Measurements from ENCODE around the gene EIPR1.

The EIPR1 gene

GRCh38 chr2:3377612-3378432 lies at the start of gene EIPR1:
Gene EIPR1 (minus strand): TSS chr2:3377818. CDS start chr2:3377689, 129 bp downstream.
- peak; percentile 95 for DNase-seq

DNA sequence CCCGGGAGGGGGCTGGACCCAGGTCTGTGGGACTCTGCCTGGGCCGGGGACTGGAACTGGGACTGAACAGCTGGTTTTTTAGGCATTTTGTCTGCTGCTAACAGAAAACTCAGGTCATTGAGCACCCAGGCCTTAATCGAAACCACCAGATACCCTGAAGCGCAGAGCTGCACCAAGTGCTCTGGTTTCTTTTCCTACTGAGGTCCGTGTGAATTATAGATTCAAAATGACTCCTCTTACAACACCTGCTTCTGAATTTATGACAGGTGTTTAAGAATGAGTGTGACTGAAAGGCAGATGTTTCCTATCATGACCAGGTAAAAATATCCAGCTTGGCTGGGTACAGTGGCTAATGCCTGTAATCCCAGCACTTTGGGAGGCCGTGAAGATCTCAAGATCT lies 49.7 kb upstream of the EIPR1 start:
- DNase-seq = no peak

DNA sequence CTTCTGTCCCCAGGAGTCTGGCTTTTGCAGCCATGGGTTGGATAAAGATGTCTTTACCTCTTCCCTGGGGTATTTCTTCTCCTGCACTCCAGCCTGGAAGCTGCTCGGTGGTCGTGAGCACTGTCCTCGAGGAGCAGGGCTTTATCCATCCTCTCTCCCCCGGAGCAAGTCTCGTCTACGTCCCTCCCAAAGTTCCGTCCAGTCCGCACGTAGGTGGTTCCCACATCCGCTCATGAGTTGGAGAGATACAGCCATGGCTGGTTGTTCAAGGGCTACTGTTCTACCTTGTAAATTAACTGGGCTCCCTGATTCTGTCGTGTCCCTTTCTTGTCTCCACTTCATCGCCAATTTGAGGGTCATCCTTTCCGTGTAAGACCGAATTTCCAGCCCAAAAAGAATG lies 49.0 kb upstream of the EIPR1 start:
- DNase-seq = no peak

GRCh38 chr2:3424171-3424795 lies 46.7 kb upstream of the EIPR1 start:
- no peak for DNase-seq

GRCh38 chr2:3423492-3424170 lies 46.0 kb upstream of the EIPR1 start:
- DNase-seq = peak; percentile 23

GRCh38 chr2:3422161-3422779 lies 44.7 kb upstream of the EIPR1 start:
- DNase-seq = no peak

DNA sequence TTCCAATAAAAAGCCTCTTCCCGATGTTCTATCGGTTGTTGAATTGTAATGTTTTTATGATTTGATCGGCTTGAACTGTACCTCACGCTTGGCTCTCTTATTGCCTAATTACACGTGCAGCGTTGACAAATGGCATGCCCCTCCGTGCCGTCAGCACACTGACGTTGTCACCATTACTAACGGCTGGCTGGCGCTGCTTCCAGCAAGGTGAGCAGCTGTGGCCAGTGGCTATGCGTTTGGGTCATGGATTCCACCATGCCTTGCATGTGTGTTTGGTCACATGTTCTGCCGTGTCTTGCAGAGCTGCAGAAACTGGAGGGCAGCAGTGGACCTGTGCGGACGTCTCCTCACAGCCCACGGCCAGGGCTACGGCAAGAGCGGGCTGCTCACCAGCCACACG lies 44.0 kb upstream of the EIPR1 start:
- DNase-seq = no peak

DNA sequence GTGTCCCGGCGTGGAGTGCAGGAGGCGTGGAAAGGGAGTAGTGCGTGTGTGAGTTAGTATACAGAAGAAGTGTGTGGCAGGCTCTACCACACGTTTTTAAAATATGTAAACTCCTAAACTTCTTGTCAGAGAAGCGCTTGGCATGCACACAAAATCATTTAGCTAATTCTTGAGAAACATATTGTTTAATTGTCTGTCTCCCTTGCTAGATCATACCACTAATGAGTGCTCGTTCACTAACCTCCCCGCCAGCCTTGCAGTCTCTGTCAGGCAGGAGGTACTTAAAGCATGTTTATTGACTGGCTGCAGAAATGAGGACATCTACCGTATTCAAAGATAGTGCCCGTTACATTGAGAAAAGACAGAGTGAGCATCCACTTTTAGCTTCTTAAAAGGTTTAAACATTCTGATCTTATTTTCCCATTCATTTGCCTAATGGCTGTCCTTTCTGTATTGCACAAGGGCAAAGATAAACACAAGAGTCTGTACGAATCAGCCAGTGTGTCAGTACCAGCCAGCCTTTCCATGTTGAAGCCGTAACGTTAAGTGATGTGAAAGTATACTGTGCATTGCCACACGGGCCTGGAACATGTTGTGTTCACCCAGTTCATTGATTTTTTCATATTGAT lies 43.3 kb upstream of the EIPR1 start:
- no peak for DNase-seq

GRCh38 chr2:3420076-3420768 lies 42.6 kb upstream of the EIPR1 start:
- no peak for DNase-seq

GRCh38 chr2:3418766-3419404 lies 41.3 kb upstream of the EIPR1 start:
- no peak for DNase-seq

DNA sequence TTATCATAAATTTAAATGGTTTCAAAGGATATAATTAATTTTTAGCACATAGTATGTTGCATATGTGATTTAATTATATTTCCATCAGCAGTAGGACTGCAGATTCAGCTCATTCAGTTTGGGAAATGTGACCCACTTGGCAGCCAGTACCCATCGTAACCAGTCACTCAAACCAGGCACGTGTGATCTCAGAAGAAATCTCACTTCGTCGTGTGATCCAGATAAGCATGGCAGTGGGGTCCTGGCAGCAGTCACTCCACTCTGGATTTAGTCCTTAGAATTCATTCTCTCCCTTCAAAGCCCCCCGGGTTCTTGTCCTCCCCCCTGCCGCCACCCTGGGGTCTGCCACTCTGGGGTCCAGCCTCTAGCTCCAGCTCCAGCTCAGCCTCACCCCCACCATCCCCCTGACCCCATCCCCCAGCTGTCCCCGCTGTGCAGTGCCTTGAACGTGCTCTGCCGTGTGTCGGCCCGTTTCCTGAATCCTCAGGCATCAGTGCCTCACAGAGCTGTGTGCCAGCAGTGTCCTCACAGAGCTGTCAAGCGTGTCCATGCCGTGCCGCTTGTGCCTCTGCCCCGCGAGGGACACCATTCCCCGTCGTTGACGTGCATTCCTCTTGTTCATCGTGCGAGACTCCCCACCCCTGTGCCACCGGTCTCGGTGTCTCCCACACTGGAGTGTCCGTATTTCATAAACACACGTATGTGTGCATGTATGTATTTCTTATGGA lies 36.7 kb upstream of the EIPR1 start:
- DNase-seq = no peak

- no peak for DNase-seq
Observed at GRCh38 chr2:3413697-3414096, 36.1 kb upstream of the EIPR1 start.

- DNase-seq = no peak
Observed at GRCh38 chr2:3411103-3411502, 33.5 kb upstream of the EIPR1 start.

DNA sequence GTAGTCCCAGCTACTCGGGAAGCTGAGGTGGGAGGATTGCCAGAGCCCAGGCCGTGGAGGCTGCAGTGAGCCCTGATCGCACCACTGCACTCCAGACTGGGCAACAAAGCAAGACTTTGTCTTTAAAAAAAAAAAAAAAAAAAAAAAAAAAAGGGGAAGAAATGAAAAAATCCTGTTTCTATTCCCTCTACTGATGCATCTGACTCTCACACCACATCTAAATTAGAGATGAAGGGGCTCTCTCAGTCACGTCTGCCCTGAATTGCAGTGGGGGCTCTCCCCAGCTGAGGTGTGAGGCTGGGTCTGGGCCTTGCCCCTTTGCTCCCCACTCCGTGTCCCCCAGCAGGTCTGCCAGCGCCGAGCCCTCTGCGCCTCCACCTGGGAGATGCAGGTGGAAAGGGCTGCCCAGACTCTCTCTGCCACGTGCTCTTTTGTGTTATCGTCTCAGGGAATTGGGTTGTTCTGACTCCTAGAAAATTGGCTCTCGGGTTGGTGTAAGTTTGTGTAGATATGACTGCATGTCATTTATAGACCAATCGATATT lies 32.1 kb upstream of the EIPR1 start:
- DNase-seq = no peak

- no peak for DNase-seq
Observed at GRCh38 chr2:3408781-3409180, 31.2 kb upstream of the EIPR1 start.

GRCh38 chr2:3406501-3406900 lies 28.9 kb upstream of the EIPR1 start:
- DNase-seq = no peak

- DNase-seq = no peak
Observed at GRCh38 chr2:3405876-3406275, 28.3 kb upstream of the EIPR1 start.

DNA sequence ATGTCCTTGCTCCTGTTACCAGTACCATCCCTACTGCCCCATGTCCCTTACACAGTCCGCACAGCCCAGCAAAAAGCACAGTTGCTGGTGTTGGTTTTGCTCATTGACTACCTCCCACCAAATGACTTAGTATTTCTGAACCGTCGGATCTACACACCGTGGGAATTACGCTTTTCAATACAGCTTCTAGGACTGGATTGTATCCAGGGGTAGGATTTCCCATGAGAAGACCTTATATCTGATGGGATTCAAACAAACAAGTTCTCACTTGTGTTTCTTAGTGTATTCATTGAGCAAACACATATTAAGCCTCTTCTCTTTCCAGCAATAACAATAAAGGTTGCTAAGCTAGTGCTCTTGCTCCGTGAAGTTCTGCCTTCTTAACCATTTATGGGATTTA lies 27.7 kb upstream of the EIPR1 start:
- DNase-seq = no peak

DNA sequence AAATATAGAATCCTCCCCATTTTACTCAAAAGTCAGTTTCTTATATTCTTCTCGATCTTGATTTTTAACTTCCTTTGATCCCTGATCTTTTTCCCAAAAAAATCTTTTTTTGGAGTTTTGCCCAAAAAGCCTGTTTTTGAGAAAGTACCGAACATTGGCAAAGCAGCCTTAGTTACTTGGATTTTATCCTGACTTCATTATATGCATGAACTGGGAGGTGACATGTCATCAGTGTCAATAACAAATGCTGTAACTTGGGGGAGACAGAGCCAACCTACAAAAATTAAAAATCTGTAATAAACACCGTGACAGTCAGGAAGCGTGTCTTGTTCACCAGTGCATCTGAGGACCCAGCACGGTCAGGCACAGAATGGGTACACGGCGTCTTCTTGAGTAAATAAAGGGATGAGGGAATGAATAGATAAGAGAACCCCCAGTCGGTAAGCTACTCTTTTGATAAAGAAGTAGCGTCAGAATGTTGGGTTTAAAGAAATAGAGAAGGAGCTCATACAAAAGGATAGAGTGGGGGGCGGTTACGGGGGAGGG lies 26.8 kb upstream of the EIPR1 start:
- DNase-seq = no peak

- DNase-seq = no peak
Observed at GRCh38 chr2:3403587-3404334, 26.1 kb upstream of the EIPR1 start.
